Neuronal stem cell (in vitro differentiated cells): ENCODE measurements around the gene FASLG.

Experiments used
- DNase-seq: peaks from one replicate; pipeline ENCODE4 v3.0.0-alpha.2; 2013; ENCODE audit warnings: low spot score
- H2AFZ ChIP-seq: one replicate; pipeline ENCODE4 v1.6.1; 2013; ENCODE audit warnings: mild to moderate bottlenecking, low read length, inconsistent platforms
- H2AK5ac ChIP-seq: 2 replicates; pipeline ENCODE4 v1.6.1; 2013; ENCODE audit warnings: low read depth, mild to moderate bottlenecking, inconsistent platforms, low read length, moderate library complexity, mixed read lengths
- H2BK120ac ChIP-seq: 2 replicates; pipeline ENCODE4 v1.6.1; 2013; ENCODE audit warnings: low read depth, mild to moderate bottlenecking, inconsistent platforms, low read length, moderate library complexity, mixed read lengths
- H2BK12ac ChIP-seq: one replicate; pipeline ENCODE4 v1.6.1; 2013; ENCODE audit warnings: low read length, inconsistent platforms
- H2BK15ac ChIP-seq: 2 replicates; pipeline ENCODE4 v1.6.1; 2013; ENCODE audit warnings: mild to moderate bottlenecking, low read length, inconsistent platforms, mixed read lengths
- H2BK5ac ChIP-seq: one replicate; pipeline ENCODE4 v1.6.1; 2013; ENCODE audit warnings: inconsistent platforms, mild to moderate bottlenecking, low read length, moderate library complexity
- H3K14ac ChIP-seq: one replicate; pipeline ENCODE4 v1.6.1; 2013; ENCODE audit warnings: low read length, inconsistent platforms
- H3K18ac ChIP-seq: 2 replicates; pipeline ENCODE4 v1.6.1; 2013; ENCODE audit warnings: low read length, inconsistent platforms
- H3K23ac ChIP-seq: 2 replicates; pipeline ENCODE4 v1.6.1; 2013; ENCODE audit warnings: low read depth, mild to moderate bottlenecking, mixed read lengths, low read length, inconsistent platforms; ENCODE audit not compliant: poor library complexity
- H3K27ac ChIP-seq: replicated peaks from 3 replicates; pipeline ENCODE4 v1.5.1; 2013; ENCODE audit warnings: low read length, inconsistent platforms
- H3K27me3 ChIP-seq, 3 experiments: 2 replicates each; pipeline ENCODE4 v1.6.1; 2013; ENCODE audit warnings: low read length in 3 of 3, mild to moderate bottlenecking in 2 of 3, inconsistent platforms in 1 of 3, low read depth in 1 of 3, mixed read lengths in 1 of 3, moderate library complexity in 1 of 3; ENCODE audit not compliant: control insufficient read depth in 3 of 3, insufficient read depth in 3 of 3
- H3K36me3 ChIP-seq, 2 donors: replicated peaks in 1 of 2; 2 replicates each; pipeline ENCODE4 v1.6.1; 2013; ENCODE audit warnings: low read length in 2 of 2; ENCODE audit not compliant: control insufficient read depth in 2 of 2, insufficient read depth in 2 of 2
- H3K4ac ChIP-seq: 2 replicates; pipeline ENCODE4 v1.6.1; 2013; ENCODE audit warnings: inconsistent platforms, mild to moderate bottlenecking, low read length, moderate library complexity
- H3K4me1 ChIP-seq, 2 donors: 1 replicate in 1 of 2; 2 replicates in 1 of 2; pipeline ENCODE4 v1.6.1; 2013; ENCODE audit warnings: low read length in 2 of 2, low read depth in 1 of 2; ENCODE audit not compliant: control insufficient read depth in 2 of 2, insufficient read depth in 1 of 2
- H3K4me2 ChIP-seq: one replicate; pipeline ENCODE4 v1.6.1; 2013; ENCODE audit warnings: mild to moderate bottlenecking, low read length, inconsistent platforms; ENCODE audit not compliant: insufficient read depth, poor library complexity, severe bottlenecking
- H3K4me3 ChIP-seq, 2 donors: 2 replicates each; pipeline ENCODE4 v1.5.1; 2013; ENCODE audit warnings: low read length in 2 of 2, mild to moderate bottlenecking in 2 of 2, inconsistent platforms in 1 of 2, moderate library complexity in 1 of 2
- H3K79me1 ChIP-seq: one replicate; pipeline ENCODE4 v1.6.1; 2013; ENCODE audit warnings: low read depth, mild to moderate bottlenecking, inconsistent platforms, low read length, moderate library complexity
- H3K9ac ChIP-seq: one replicate; pipeline ENCODE4 v1.6.1; 2013; ENCODE audit warnings: mild to moderate bottlenecking, low read depth, low read length, inconsistent platforms; ENCODE audit not compliant: poor library complexity
- H3K9me3 ChIP-seq, 2 donors: replicated peaks in 1 of 2; 2 replicates each; pipeline versions ENCODE3 to v1.6.1; 2013; ENCODE audit warnings: low read length in 2 of 2, mild to moderate bottlenecking in 2 of 2, inconsistent platforms in 1 of 2, low read depth in 1 of 2, mixed read lengths in 1 of 2, moderate library complexity in 1 of 2; ENCODE audit not compliant: control insufficient read depth in 2 of 2, insufficient read depth in 1 of 2
- H4K8ac ChIP-seq: one replicate; pipeline ENCODE4 v1.6.1; 2013; ENCODE audit warnings: low read depth, mild to moderate bottlenecking, inconsistent platforms, low read length, moderate library complexity
- H4K91ac ChIP-seq: one replicate; pipeline ENCODE4 v1.6.1; 2013; ENCODE audit warnings: low read length, low read depth, mild to moderate bottlenecking, inconsistent platforms; ENCODE audit not compliant: poor library complexity
- WGBS, 2 donors: extraction: QIAGEN DNeasy Blood & Tissue Kit; methylation state at CpG; one replicate each; pipeline ENCODE4 v1.1.7; 2013; ENCODE audit warnings: missing lambda C conversion rate in 2 of 2, mixed read lengths in 1 of 2; ENCODE audit not compliant: insufficient read length in 2 of 2, insufficient replicate concordance in 1 of 2; ENCODE audit errors: extremely low coverage in 2 of 2; 5-methylcytosine and 5-hydroxymethylcytosine counted together

The FASLG gene

DNA sequence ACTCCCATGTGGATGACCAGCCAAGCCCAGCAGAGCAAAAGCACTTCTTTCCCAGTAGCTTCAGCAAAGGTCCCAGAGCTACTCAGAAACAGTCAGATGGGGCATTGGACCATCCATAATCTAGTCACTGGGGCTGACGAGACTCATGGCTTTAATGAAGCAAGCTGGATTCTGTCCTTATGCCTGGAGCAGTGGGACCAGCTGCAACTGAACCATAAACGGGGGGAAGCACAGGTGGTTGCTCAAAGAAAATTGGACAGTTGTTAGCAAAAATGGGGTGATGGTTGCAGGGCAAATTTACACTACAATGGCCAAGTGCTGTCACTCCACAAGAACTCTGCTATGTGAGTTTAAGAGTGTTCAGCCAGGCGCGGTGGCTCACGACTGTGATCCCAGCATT is 17.4 kb upstream of the FASLG start:
- no peak overlapping the region for H4K8ac ChIP-seq
- no peak overlapping the region for H3K23ac ChIP-seq
- no peak overlapping the region for H3K18ac ChIP-seq
- H3K36me3 ChIP-seq: no peaks in the 10 kb centered on the region
- no peak overlapping the region for H3K27ac ChIP-seq
- no peak overlapping the region for H3K4me2 ChIP-seq
- H4K91ac ChIP-seq: no peak overlapping the region
- H2AK5ac ChIP-seq: no peak overlapping the region
- no peak overlapping the region for H2BK5ac ChIP-seq
- WGBS, 2 donors: no CpG with 5 or more reads among the region's 5 CpGs
- no peak overlapping the region for H2BK15ac ChIP-seq
- H3K9me3 ChIP-seq: peaks cover 0 to 2% of the 10 kb centered on the region in 2 donors
- no peak overlapping the region for H2AFZ ChIP-seq
- H3K4me1 ChIP-seq: peaks cover 2 to 3% of the 10 kb centered on the region in 2 donors
- no peaks in the 10 kb centered on the region for H3K79me1 ChIP-seq
- no peak overlapping the region for H3K14ac ChIP-seq
- H3K4me3 ChIP-seq: no peak overlapping the region
- H3K4ac ChIP-seq: no peak overlapping the region
- no peaks in the 10 kb centered on the region for H3K27me3 ChIP-seq
- H3K9ac ChIP-seq: no peak overlapping the region
- no peak overlapping the region for H2BK120ac ChIP-seq
- DNase-seq: no peak
- H2BK12ac ChIP-seq: no peak overlapping the region

- Histone ChIP-seq H3K79me1 (no peaks in the 10 kb centered on the region), H3K9ac (no peak overlapping the region), H3K23ac (no peak overlapping the region), H3K14ac (no peak overlapping the region), H3K18ac (no peak overlapping the region), H2BK120ac (no peak overlapping the region), H3K4ac (no peak overlapping the region), H3K36me3 (no peaks in the 10 kb centered on the region), H3K27me3 (no peaks in the 10 kb centered on the region), H3K9me3 (no peaks in the 10 kb centered on the region), H2BK12ac (no peak overlapping the region), H2BK15ac (no peak overlapping the region), H2AK5ac (no peak overlapping the region), H4K91ac (no peak overlapping the region), H3K4me3 (no peak overlapping the region), H3K27ac (no peak overlapping the region), H3K4me1 (peaks cover 0 to 3% of the 10 kb centered on the region in 2 donors), H2BK5ac (no peak overlapping the region), H3K4me2 (no peak overlapping the region), H4K8ac (no peak overlapping the region), H2AFZ (no peak overlapping the region)
- DNase-seq: no peak
- WGBS, 2 donors: no CpG with 5 or more reads among the region's 6 CpGs
Measured at GRCh38 chr1:172642970-172643369, 15.9 kb upstream of the FASLG start.

DNA sequence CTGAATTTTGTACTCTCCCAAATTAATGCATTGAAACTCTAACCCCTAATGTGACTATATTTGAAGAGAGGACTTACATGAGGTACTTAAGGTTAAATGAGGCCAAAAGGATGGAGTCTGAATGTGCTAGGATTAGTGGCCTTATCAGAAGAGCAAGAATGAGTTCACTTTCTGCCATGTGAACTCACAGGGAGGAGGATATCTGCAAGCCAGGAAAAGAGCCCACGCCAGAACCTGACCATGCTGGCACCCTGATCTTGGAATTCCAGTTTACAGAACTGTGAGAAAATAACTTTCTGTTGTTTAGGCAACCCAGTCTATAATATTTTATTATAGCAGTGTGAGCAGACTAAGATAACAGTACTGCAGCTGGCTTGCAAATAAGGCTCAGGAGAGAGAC is 12.2 kb upstream of the FASLG start:
- no peak overlapping the region for H3K18ac ChIP-seq
- no peak overlapping the region for H3K9ac ChIP-seq
- no peak overlapping the region for H2AFZ ChIP-seq
- no peak overlapping the region for H3K4me3 ChIP-seq
- no peak overlapping the region for H2BK120ac ChIP-seq
- no peak overlapping the region for H4K8ac ChIP-seq
- no peaks in the 10 kb centered on the region for H3K4me1 ChIP-seq
- no peak overlapping the region for H4K91ac ChIP-seq
- no peak overlapping the region for H3K23ac ChIP-seq
- no peak for DNase-seq
- no CpG with 5 or more reads among the region's 1 CpG for WGBS, 2 donors
- H2AK5ac ChIP-seq: no peak overlapping the region
- H3K36me3 ChIP-seq: no peaks in the 10 kb centered on the region
- H3K14ac ChIP-seq: no peak overlapping the region
- no peak overlapping the region for H3K27ac ChIP-seq
- H2BK15ac ChIP-seq: no peak overlapping the region
- no peaks in the 10 kb centered on the region for H3K79me1 ChIP-seq
- H2BK5ac ChIP-seq: no peak overlapping the region
- H3K4ac ChIP-seq: no peak overlapping the region
- no peak overlapping the region for H3K4me2 ChIP-seq
- H2BK12ac ChIP-seq: no peak overlapping the region
- no peaks in the 10 kb centered on the region for H3K27me3 ChIP-seq
- no peaks in the 10 kb centered on the region for H3K9me3 ChIP-seq

- no peaks in the 10 kb centered on the region for H3K27me3 ChIP-seq
- H2BK12ac ChIP-seq: no peak overlapping the region
- no CpG with 5 or more reads among the region's 8 CpGs for WGBS, 2 donors
- H3K4me1 ChIP-seq: no peaks in the 10 kb centered on the region
- H3K36me3 ChIP-seq: no peaks in the 10 kb centered on the region
- H2AFZ ChIP-seq: no peak overlapping the region
- no peak overlapping the region for H2BK5ac ChIP-seq
- no peak overlapping the region for H2BK120ac ChIP-seq
- no peak overlapping the region for H2BK15ac ChIP-seq
- H4K8ac ChIP-seq: no peak overlapping the region
- H2AK5ac ChIP-seq: no peak overlapping the region
- H3K79me1 ChIP-seq: no peaks in the 10 kb centered on the region
- no peak for DNase-seq
- H3K4me2 ChIP-seq: no peak overlapping the region
- no peak overlapping the region for H3K4me3 ChIP-seq
- H3K23ac ChIP-seq: no peak overlapping the region
- H4K91ac ChIP-seq: no peak overlapping the region
- H3K14ac ChIP-seq: no peak overlapping the region
- no peak overlapping the region for H3K4ac ChIP-seq
- no peak overlapping the region for H3K9ac ChIP-seq
- no peak overlapping the region for H3K18ac ChIP-seq
- H3K9me3 ChIP-seq: no peaks in the 10 kb centered on the region
- H3K27ac ChIP-seq: no peak overlapping the region
Measured at GRCh38 chr1:172647110-172647564, 11.8 kb upstream of the FASLG start.
